GM12873 (cell line): Measurements from ENCODE around the gene KLHL29.

Experiments used
- CTCF ChIP-seq: IDR thresholded peaks from 2 replicates; pipeline ENCODE4 v1.5.1; 2012; ENCODE audit warnings: low read depth, mild to moderate bottlenecking, moderate library complexity, low read length, control low read depth; ENCODE audit not compliant: insufficient read depth; ENCODE audit errors: missing control alignments

KLHL29 gene

GRCh38 chr2:23496456-23496855 lies 111.5 kb downstream of the KLHL29 start:
- no peak for TF ChIP-seq CTCF

- TF ChIP-seq CTCF = no peak
Measured at GRCh38 chr2:23497063-23497462, 112.1 kb downstream of the KLHL29 start.

- no peak for TF ChIP-seq CTCF
Measured at GRCh38 chr2:23497536-23497935, 112.6 kb downstream of the KLHL29 start.

- no peak for TF ChIP-seq CTCF
Measured at GRCh38 chr2:23498943-23499342, 114.0 kb downstream of the KLHL29 start.

GRCh38 chr2:23499439-23499838 lies 114.5 kb downstream of the KLHL29 start:
- TF ChIP-seq CTCF = no peak

GRCh38 chr2:23500836-23501235 lies 115.9 kb downstream of the KLHL29 start:
- TF ChIP-seq CTCF = no peak

- TF ChIP-seq CTCF = no peak
Measured at GRCh38 chr2:23502096-23502495, 117.1 kb downstream of the KLHL29 start.
